Muscle of leg (tissue), 11 donors: ENCODE results near the gene CDCA5. TPM values are rescaled to one million over a fixed set of nuclear protein-coding genes. Genes with fewer than 3 reads are reported as not detected.

Source experiments
- DNase-seq: peaks from one replicate; pipeline ENCODE4 v3.0.0; 2013
- H3K27ac ChIP-seq: one replicate; pipeline ENCODE4 v1.5.1; 2013; ENCODE audit warnings: mild to moderate bottlenecking, low read length, control low read depth
- H3K27me3 ChIP-seq: one replicate; pipeline ENCODE4 v1.6.1; 2013; ENCODE audit warnings: low read length; ENCODE audit not compliant: control insufficient read depth, insufficient read depth
- H3K36me3 ChIP-seq: one replicate; pipeline ENCODE4 v1.6.1; 2013; ENCODE audit warnings: low read length; ENCODE audit not compliant: control insufficient read depth, insufficient read depth
- H3K4me1 ChIP-seq: one replicate; pipeline ENCODE4 v1.6.1; 2013; ENCODE audit warnings: low read length; ENCODE audit not compliant: control insufficient read depth, insufficient read depth
- H3K4me3 ChIP-seq: one replicate; pipeline ENCODE4 v1.5.1; 2013; ENCODE audit warnings: low read length, control low read depth
- H3K9me3 ChIP-seq: replicated peaks from 2 replicates; pipeline ENCODE4 v1.6.1; 2013; ENCODE audit warnings: low read depth, low read length; ENCODE audit not compliant: control insufficient read depth
- WGBS: methylation state at CpG from one replicate; pipeline ENCODE4 v1.1.5; 2013; ENCODE audit warnings: missing lambda C conversion rate; ENCODE audit not compliant: insufficient coverage; 5-methylcytosine and 5-hydroxymethylcytosine counted together
- polyA plus RNA-seq, 8 donors: library from polyadenylated mRNA; unstranded; fragments of 120-200 nt; gene quantifications; one replicate each; pipeline versions ENCODE4 v1.2.1 to v1.2.3, GENCODE V29; 2013; ENCODE audit warnings: inconsistent platforms in 1 of 8, low replicate concordance in 1 of 8; ENCODE audit not compliant: insufficient read length in 8 of 8, insufficient read depth in 1 of 8
- total RNA-seq: library from RNA; stranded (reverse); fragments of 120-200 nt; gene quantifications from one replicate; pipeline ENCODE4 v1.2.4, GENCODE V29; 2013

CDCA5 gene
- total and polyA plus RNA-seq, 9 donors: 6.6 to 17.0 (median 14.3) TPM

DNA sequence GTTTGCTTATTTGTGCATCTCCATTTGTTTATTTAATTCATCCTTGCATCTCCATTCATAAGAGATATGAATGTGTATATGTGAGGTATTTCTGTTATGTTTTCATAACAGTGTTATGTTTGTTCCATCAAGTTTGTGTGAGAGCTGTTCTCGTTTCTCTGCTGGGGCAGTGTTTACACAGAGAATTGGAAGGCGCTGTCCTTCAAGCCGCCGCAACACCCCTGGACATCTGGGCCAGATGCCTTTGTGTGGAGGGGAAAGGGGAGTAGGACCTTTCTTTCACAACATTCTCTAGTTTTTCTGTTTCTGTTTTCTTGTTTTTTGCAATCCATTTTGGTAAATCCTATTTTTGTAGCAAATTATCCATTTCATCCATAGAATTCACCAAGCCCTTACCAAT is 20.8 kb upstream of the CDCA5 start:
- no peaks in the 10 kb centered on the region for H3K27me3 ChIP-seq
- WGBS: no CpG with 5 or more reads among the region's 4 CpGs
- H3K27ac ChIP-seq: no peak overlapping the region
- H3K9me3 ChIP-seq: no peaks in the 10 kb centered on the region
- H3K36me3 ChIP-seq: peaks cover 37% of the 10 kb centered on the region
- H3K4me3 ChIP-seq: no peak overlapping the region
- no peaks in the 10 kb centered on the region for H3K4me1 ChIP-seq
- DNase-seq: no peak

DNA sequence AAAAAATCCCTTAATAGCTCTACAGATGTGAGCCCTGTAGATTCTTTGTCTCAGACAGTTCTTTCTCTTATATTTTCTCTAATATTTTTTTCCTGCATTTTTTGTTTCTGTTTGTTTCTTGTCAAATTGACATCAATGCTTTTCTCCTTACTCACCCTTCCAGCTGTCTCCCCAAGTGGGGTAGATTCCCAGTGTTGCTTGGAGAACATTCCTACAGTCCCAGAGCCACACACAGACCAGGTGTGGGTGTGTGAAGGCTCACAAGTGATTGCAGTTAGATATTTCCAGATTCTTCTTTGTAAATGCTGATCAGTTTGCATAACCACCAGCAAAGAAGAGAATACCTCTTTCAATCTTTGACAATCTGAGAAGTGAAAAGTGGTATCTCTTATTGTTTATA is 19.6 kb upstream of the CDCA5 start:
- DNase-seq: no peak
- H3K27me3 ChIP-seq: no peaks in the 10 kb centered on the region
- H3K4me3 ChIP-seq: no peak overlapping the region
- no peak overlapping the region for H3K27ac ChIP-seq
- H3K4me1 ChIP-seq: no peaks in the 10 kb centered on the region
- H3K9me3 ChIP-seq: no peaks in the 10 kb centered on the region
- peaks cover 27% of the 10 kb centered on the region for H3K36me3 ChIP-seq

DNA sequence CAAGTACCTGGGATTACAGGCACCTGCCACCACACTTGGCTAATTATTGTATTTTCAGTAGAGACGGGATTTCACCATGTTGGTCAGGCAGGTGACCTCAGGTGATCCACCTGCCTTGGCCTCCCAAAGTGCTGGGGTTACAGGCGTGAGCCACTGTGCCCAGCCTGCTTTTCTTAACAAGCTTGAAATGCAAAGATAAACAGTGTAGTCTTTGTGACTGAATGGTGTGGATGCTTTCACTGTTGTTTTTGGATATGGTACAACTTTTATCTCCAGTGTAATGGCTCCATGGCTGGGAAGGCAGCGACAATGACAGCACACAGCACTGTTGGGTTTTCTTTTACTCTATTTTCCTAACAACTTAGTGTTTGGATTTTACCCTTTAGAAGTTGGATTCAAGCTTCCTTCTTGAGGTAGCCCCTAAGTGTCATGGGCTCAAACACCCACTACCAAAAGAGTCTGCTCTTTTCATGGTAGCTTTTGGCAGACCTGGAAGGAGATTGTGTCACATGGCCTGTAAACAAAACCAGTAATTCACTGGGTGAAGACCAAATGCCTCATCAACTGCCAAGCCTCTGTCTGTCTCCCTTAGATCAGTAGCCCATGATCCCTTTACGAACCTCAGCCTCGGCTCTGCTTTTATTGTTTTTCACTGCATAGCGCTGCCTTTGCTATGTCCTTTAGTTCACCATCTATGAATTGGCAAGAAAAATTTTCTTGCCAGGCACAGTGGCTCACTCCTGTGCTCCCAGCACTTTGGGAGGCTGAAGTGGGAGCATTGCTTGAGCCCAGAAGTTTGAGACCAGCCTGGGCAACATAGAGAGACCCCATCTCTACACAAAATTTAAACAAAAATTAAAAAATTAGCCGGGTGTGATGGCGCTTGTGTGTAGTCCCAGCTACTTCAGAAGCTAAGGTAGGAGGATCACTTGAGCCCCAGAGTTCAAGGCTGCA is 18.6 kb upstream of the CDCA5 start:
- Histone ChIP-seq H3K27me3 (no peaks in the 10 kb centered on the region), H3K4me1 (no peaks in the 10 kb centered on the region), H3K27ac (no peak overlapping the region), H3K4me3 (no peak overlapping the region), H3K9me3 (no peaks in the 10 kb centered on the region), H3K36me3 (peaks cover 20% of the 10 kb centered on the region)
- WGBS: 80% methylated on average over 5 of the region's 8 CpGs
- DNase-seq: no peak

DNA sequence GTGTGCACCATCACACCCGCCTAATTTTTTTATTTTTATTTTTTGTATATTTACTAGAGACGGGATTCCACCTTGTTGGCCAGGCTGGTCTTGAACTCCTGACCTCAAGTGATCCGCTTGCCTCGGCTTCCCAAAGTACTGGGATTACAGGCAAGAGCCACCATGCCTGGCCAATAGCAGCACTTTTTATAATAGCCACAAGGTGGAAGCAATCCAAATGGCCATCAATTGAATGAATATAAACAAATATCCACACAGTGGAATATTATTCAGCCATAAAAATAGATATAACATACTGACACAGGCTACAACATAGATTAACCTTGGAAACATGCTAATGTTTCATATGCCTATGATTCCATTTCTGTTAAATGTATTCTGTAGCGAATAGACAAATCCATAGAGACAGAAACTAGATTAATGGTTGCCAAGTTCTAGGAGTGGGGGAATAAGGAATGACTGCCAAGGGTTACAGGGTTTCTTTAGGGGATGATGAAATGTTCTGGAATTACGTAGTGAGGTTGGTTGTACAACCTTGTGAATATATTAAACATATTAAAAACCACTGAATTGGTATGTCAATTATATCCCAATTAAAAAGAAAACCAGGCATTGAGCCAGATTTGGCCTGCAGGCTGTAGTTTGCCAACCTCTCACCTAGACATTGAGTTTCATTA is 17.0 kb upstream of the CDCA5 start:
- H3K36me3 ChIP-seq: peaks cover 17% of the 10 kb centered on the region
- peaks cover 5% of the 10 kb centered on the region for H3K4me1 ChIP-seq
- no peak overlapping the region for H3K27ac ChIP-seq
- DNase-seq: no peak
- no peaks in the 10 kb centered on the region for H3K27me3 ChIP-seq
- 92% methylated on average over 4 of the region's 6 CpGs for WGBS
- H3K9me3 ChIP-seq: no peaks in the 10 kb centered on the region
- H3K4me3 ChIP-seq: no peak overlapping the region

DNA sequence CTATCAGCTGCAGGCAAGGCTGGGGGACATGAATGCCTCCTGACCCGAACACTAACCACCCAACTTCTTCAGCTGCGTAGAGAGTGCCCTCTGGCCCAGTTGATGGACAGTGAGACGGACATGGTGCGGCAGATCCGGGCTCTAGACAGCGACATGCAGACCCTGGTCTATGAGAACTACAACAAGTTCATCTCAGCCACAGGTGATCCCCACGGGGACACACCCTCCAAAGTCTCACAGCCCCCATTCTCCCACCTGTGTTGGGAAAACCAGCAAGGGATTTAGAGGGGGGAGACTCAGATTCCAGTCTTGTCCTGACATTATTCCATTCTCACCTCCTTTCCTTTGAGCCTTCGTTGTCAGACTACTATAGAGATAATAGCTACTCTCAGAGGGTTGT is 13.1 kb upstream of the CDCA5 start:
- H3K36me3 ChIP-seq: peaks cover 3% of the 10 kb centered on the region
- H3K4me1 ChIP-seq: peaks cover 9% of the 10 kb centered on the region

DNA sequence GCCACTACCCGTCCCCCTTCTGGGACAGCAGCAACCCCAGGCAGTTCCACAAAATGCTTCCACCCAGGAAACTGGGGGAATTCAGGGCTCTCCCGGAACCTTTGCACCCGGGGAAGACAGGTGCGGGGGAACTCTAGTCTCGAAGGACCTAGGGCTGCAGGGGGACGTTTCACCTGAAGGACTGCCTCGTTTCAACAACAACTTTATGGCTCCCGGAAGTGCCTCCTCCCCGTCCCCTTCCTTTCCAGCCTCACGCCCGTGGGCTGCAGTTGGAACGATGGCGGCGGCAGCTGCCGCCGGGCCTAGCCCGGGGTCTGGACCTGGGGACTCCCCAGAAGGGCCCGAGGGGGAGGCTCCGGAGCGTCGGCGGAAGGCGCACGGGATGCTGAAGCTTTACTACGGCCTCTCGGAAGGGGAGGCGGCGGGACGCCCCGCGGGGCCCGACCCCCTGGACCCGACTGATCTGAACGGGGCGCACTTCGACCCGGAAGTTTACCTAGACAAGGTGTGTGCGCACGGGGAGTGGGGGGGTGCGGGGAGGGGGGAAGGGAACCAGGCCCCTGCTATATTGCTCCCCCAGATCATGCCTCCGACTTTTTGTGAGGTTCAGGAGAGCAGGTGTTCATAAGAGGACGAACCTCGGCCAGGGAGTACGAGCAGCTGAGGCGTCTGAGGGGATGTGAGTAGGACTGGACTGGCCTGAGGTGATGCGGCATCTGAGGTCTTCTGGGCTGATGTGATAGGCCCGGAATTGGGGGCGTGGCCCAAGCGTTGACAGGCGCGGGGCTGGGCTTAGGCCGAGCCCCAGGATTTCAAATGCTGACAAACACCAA is 12.3 kb upstream of the CDCA5 start, which contains the start of gene VPS51:
Gene VPS51 (plus strand): TSS at position 241 of the 833 bp plus-strand sequence. CDS start 37 bp downstream, at position 278.
- peak; percentile 96 for DNase-seq
- H3K4me1 ChIP-seq: peaks cover 9% of the 10 kb centered on the region
- H3K9me3 ChIP-seq: no peaks in the 10 kb centered on the region
- no peaks in the 10 kb centered on the region for H3K27me3 ChIP-seq
- peaks cover 3% of the 10 kb centered on the region for H3K36me3 ChIP-seq
- peak within 1 kb of the TSS; percentile 87 for H3K27ac ChIP-seq
- H3K4me3 ChIP-seq: peak within 1 kb of the TSS; percentile 90
- under 1% methylated on average over 36 of the region's 52 CpGs for WGBS

More for the DNA sequence above, 13.1 kb upstream of the CDCA5 start:
- WGBS: 13% methylated on average over 2 of the region's 8 CpGs
- H3K4me3 ChIP-seq: peak overlapping the region; percentile 90
- peak overlapping the region; percentile 87 for H3K27ac ChIP-seq
- DNase-seq: no peak
- no peaks in the 10 kb centered on the region for H3K9me3 ChIP-seq
- H3K27me3 ChIP-seq: no peaks in the 10 kb centered on the region

DNA sequence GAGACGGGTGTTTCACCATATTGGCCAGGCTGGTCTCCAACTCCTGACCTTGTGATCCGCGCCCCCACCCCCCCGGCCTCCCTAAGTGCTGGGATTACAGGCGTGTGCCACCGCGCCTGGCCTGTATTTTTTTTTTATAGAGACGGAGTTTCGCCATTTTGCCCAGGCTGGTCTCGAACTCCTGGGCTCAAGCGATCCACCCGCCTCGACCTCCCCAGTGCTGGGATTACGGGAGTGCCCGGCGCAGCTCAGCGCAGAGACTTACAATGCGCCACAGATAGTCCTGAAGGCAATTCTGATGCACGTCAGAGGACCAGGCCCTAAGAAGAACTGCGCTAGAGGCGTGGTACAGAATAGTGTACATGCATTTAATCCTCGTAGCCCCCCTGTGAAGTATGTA is 11.6 kb upstream of the CDCA5 start:
- peak overlapping the region; percentile 21 for H3K27ac ChIP-seq
- peak overlapping the region; percentile 90 for H3K4me3 ChIP-seq
- peaks cover 3% of the 10 kb centered on the region for H3K36me3 ChIP-seq
- no peaks in the 10 kb centered on the region for H3K27me3 ChIP-seq
- no peaks in the 10 kb centered on the region for H3K9me3 ChIP-seq
- 78% methylated on average over 22 of the region's 22 CpGs for WGBS
- no peak for DNase-seq
- H3K4me1 ChIP-seq: peaks cover 9% of the 10 kb centered on the region

DNA sequence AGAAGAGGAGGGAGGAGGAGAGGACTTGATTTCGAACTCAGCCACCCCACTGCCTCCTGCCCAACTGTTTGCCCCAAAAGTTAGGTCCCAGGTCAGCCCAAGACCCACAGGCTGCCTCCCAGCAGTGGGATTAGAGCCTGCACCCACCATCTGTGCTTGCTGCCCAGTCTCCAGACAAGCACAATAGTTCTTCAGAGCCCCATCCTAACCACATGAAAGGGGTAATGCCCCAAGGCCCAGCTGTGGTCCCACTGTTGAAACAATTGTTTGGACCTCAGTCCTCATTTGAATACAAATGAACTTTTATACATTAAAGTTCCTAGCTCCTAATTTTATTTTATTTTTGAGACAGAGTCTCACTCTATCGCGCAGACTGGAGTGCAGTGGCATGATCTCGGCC is 6.8 kb upstream of the CDCA5 start:
- H3K36me3 ChIP-seq: peaks cover 41% of the 10 kb centered on the region
- WGBS: 100% methylated on average over 3 of the region's 4 CpGs
- no peak overlapping the region for H3K4me3 ChIP-seq

DNA sequence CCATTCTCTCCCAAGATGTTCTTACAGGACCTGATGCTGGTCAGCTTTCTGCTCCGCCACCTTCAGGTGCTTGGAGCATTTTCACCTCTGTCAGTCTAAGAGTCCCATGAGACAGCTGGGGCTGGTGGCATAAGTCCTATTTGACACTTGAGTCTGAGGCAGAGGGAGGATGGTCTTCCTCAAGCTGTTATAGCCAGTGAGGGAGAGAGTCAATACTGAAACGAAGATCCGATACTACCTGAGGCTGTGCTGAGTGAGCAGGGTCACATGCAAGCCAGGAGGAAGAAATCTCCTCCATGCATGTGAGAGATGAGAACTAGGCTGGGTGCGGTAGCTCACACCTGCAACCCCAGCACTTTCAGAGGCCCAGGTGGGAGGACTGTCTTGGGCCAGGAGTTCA is 5.8 kb upstream of the CDCA5 start:
- Histone ChIP-seq H3K27ac (no peak overlapping the region), H3K4me3 (no peak overlapping the region), H3K9me3 (no peaks in the 10 kb centered on the region), H3K27me3 (no peaks in the 10 kb centered on the region), H3K4me1 (peaks cover 8% of the 10 kb centered on the region), H3K36me3 (peaks cover 48% of the 10 kb centered on the region)
- no peak for DNase-seq
- 100% methylated on average over 2 of the region's 4 CpGs for WGBS

More for the DNA sequence above, 6.8 kb upstream of the CDCA5 start:
- DNase-seq: no peak
- Histone ChIP-seq H3K27me3 (no peaks in the 10 kb centered on the region), H3K27ac (no peak overlapping the region), H3K4me1 (peaks cover 2% of the 10 kb centered on the region), H3K9me3 (no peaks in the 10 kb centered on the region)
